Activated B cell treated with CpG ODN at 0.5 μM for 24 hours (primary cell): Measurements from ENCODE around the gene DCAF10. TPM values are rescaled to one million over a fixed set of nuclear protein-coding genes. Genes with fewer than 3 reads are reported as not detected.
"Not testable (repeated sequence)": the region's sequence is repeated elsewhere in the genome, so short reads cannot be mapped to it uniquely, and the experiment has no call there.

Source experiments
- ATAC-seq: fragments of 200-7000 bp; cut with Tn5 transposase; one replicate; pipeline ENCODE4 v1.10.0; 2021; ENCODE audit warnings: low read depth, mild to moderate bottlenecking, moderate library complexity
- CTCF ChIA-PET: fragments of 350-600 bp; sonication (Branson Sonifier 250); formaldehyde crosslinking; loops from one replicate; lab custom pipeline; 2021; ENCODE audit warnings: antibody characterized with exemption; lab: Charles Lee
- POLR2A ChIA-PET: fragments of 350-600 bp; sonication (Branson Sonifier 250); formaldehyde crosslinking; loops from one replicate; lab custom pipeline; 2021; ENCODE audit warnings: antibody characterized with exemption; lab: Charles Lee
- DNase-seq: peaks from one replicate; pipeline ENCODE4 v3.0.0; 2022
- H3K27ac Mint-ChIP-seq: one replicate; pipeline ENCODE4 v1.8.0; 2020; ENCODE audit warnings: mixed read lengths
- H3K27me3 Mint-ChIP-seq: one replicate; pipeline ENCODE4 v1.8.0; 2021; ENCODE audit warnings: mixed read lengths
- H3K36me3 Mint-ChIP-seq: one replicate; pipeline ENCODE4 v1.8.0; 2021; ENCODE audit warnings: low read depth, mixed read lengths
- H3K4me1 Mint-ChIP-seq: one replicate; pipeline ENCODE4 v1.8.0; 2021; ENCODE audit warnings: mixed read lengths
- H3K4me3 Mint-ChIP-seq: one replicate; pipeline ENCODE4 v1.8.0; 2020; ENCODE audit warnings: mild to moderate bottlenecking, mixed read lengths
- H3K9me3 Mint-ChIP-seq: one replicate; pipeline ENCODE4 v1.8.0; 2020; ENCODE audit warnings: mixed read lengths
- CTCF ChIP-seq: fragments of 200-600 bp; IDR thresholded peaks from one replicate; pipeline ENCODE4 v1.8.0; 2022; ENCODE audit warnings: antibody characterized with exemption, mild to moderate bottlenecking
- intact Hi-C: fragments of 100-400 bp; cut with micrococcal nuclease; formaldehyde crosslinking; loops from one replicate; pipeline ENCODE4 v1.15.1; 2024
- total RNA-seq: library from RNA; stranded (reverse); gene quantifications from 2 replicates; pipeline ENCODE4 v1.2.3, GENCODE V29; 2022

Gene DCAF10
- total RNA-seq, 1 donor from 2014 or later: 19.1 TPM

GRCh38 chr9:37753489-37754190 lies 47.0 kb upstream of the DCAF10 start, which contains the start of gene TRMT10B:
TSS of gene TRMT10B (plus strand) at chr9:37753805. CDS start at chr9:37761932, 8,127 bp downstream.
- TF ChIP-seq CTCF: no peak
- ChIA-PET CTCF (no interaction called here), POLR2A (interaction anchor here (0.6 to 1.5 kb wide), 4 partner anchors 28 to 161 kb away, joined by 3 to 4 read pairs (median 4); partner anchors contain the start of genes EXOSC3 and TOMM5)
- DNase-seq (peak; percentile 62), ATAC-seq (peak; percentile 92)
- Mint-ChIP-seq H3K4me3 (peak within 1 kb of the TSS; percentile 96), H3K36me3 (peaks cover 5% of the 10 kb centered on the region), H3K4me1 (peaks cover 22% of the 10 kb centered on the region), H3K9me3 (no peaks in the 10 kb centered on the region), H3K27me3 (no peaks in the 10 kb centered on the region), H3K27ac (peak within 1 kb of the TSS; percentile 89)
- intact Hi-C loops: loop anchor here (1.0 to 10.0 kb wide), 4 partner anchors 32 to 1349 kb away; partner anchors contain the start of genes DCAF10, EXOSC3, RNF38 and SLC25A51

GRCh38 chr9:37758747-37759146 lies 41.9 kb upstream of the DCAF10 start:
- Mint-ChIP-seq H3K4me3 (no peak overlapping the region), H3K27me3 (no peaks in the 10 kb centered on the region), H3K9me3 (no peaks in the 10 kb centered on the region), H3K36me3 (peaks cover 24% of the 10 kb centered on the region), H3K27ac (no peak overlapping the region), H3K4me1 (peaks cover 14% of the 10 kb centered on the region)
- ATAC-seq: no peak
- intact Hi-C loops: loop anchor here (10.0 kb wide), 1 partner anchor 1354 kb away; the partner anchor contains the start of gene RNF38
- CTCF ChIA-PET: interaction anchor here (1.0 kb wide), 1 partner anchor 11 kb away, joined by 3 read pairs; no protein-coding TSS in a partner anchor
- POLR2A ChIA-PET: no interaction called here
- TF ChIP-seq CTCF: no peak
- no peak for DNase-seq

GRCh38 chr9:37760416-37761161 lies 40.0 kb upstream of the DCAF10 start:
- no peak for TF ChIP-seq CTCF
- H3K9me3 Mint-ChIP-seq: no peaks in the 10 kb centered on the region
- H3K4me1 Mint-ChIP-seq: peaks cover under 1% of the 10 kb centered on the region
- ChIA-PET POLR2A (no interaction called here), CTCF (no interaction called here)
- no peak overlapping the region for H3K27ac Mint-ChIP-seq
- H3K27me3 Mint-ChIP-seq: no peaks in the 10 kb centered on the region
- intact Hi-C loops: no loop called here
- no peak overlapping the region for H3K4me3 Mint-ChIP-seq
- H3K36me3 Mint-ChIP-seq: peaks cover 38% of the 10 kb centered on the region
- DNase-seq (no peak), ATAC-seq (no peak)

GRCh38 chr9:37761511-37761910 lies 39.1 kb upstream of the DCAF10 start:
- intact Hi-C loops: no loop called here
- H3K27me3 Mint-ChIP-seq: no peaks in the 10 kb centered on the region

GRCh38 chr9:37765263-37765662 lies 35.3 kb upstream of the DCAF10 start:
- H3K4me1 Mint-ChIP-seq, DNase-seq, intact Hi-C loops, CTCF ChIA-PET, H3K9me3 Mint-ChIP-seq, POLR2A ChIA-PET, H3K27ac Mint-ChIP-seq, H3K27me3 Mint-ChIP-seq, ATAC-seq, H3K4me3 Mint-ChIP-seq: not testable (repeated sequence)
- peaks cover 57% of the 10 kb centered on the region for H3K36me3 Mint-ChIP-seq

More at GRCh38 chr9:37761511-37761910, 39.1 kb upstream of the DCAF10 start:
- no peak for ATAC-seq
- Mint-ChIP-seq H3K36me3 (peaks cover 41% of the 10 kb centered on the region), H3K9me3 (no peaks in the 10 kb centered on the region), H3K4me3 (no peak overlapping the region), H3K4me1 (no peaks in the 10 kb centered on the region), H3K27ac (no peak overlapping the region)
- CTCF ChIA-PET: no interaction called here
- POLR2A ChIA-PET: no interaction called here
- no peak for TF ChIP-seq CTCF
- DNase-seq: no peak
